Measurements from ENCODE around the gene NBPF14.
"Not testable (repeated sequence)": the region's sequence is repeated elsewhere in the genome, so short reads cannot be mapped to it uniquely, and the experiment has no call there.

DNA sequence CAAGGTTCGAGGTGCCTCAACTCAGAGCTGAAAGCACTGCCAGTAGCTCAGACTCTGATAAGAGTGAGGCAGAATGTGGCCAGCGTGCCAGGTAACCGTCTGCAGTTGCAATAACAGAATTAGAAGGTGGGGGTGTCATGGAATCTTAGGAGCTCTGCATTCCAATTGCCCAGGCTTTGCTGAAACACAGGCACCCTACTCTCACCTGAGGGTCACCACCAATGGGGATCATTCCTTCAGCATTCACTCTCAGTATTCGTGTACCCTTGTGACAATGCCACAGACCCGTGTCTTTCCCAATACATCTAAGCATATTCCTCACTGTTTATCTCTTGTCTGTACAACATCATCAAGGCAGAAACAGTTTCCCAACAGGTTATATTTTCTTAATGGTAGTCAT lies at the start of gene NBPF14:
- TF ChIP-seq, protein P1, sequence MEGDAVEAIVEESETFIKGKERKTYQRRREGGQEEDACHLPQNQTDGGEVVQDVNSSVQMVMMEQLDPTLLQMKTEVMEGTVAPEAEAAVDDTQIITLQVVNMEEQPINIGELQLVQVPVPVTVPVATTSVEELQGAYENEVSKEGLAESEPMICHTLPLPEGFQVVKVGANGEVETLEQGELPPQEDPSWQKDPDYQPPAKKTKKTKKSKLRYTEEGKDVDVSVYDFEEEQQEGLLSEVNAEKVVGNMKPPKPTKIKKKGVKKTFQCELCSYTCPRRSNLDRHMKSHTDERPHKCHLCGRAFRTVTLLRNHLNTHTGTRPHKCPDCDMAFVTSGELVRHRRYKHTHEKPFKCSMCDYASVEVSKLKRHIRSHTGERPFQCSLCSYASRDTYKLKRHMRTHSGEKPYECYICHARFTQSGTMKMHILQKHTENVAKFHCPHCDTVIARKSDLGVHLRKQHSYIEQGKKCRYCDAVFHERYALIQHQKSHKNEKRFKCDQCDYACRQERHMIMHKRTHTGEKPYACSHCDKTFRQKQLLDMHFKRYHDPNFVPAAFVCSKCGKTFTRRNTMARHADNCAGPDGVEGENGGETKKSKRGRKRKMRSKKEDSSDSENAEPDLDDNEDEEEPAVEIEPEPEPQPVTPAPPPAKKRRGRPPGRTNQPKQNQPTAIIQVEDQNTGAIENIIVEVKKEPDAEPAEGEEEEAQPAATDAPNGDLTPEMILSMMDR (IDR thresholded peaks at IDR 0.05), result not testable (repeated sequence)
- TF ChIP-seq POLR2A (IDR thresholded peaks at IDR 0.05; ENCODE audit: low read length), result not testable (repeated sequence)
- TF ChIP-seq, protein P2, sequence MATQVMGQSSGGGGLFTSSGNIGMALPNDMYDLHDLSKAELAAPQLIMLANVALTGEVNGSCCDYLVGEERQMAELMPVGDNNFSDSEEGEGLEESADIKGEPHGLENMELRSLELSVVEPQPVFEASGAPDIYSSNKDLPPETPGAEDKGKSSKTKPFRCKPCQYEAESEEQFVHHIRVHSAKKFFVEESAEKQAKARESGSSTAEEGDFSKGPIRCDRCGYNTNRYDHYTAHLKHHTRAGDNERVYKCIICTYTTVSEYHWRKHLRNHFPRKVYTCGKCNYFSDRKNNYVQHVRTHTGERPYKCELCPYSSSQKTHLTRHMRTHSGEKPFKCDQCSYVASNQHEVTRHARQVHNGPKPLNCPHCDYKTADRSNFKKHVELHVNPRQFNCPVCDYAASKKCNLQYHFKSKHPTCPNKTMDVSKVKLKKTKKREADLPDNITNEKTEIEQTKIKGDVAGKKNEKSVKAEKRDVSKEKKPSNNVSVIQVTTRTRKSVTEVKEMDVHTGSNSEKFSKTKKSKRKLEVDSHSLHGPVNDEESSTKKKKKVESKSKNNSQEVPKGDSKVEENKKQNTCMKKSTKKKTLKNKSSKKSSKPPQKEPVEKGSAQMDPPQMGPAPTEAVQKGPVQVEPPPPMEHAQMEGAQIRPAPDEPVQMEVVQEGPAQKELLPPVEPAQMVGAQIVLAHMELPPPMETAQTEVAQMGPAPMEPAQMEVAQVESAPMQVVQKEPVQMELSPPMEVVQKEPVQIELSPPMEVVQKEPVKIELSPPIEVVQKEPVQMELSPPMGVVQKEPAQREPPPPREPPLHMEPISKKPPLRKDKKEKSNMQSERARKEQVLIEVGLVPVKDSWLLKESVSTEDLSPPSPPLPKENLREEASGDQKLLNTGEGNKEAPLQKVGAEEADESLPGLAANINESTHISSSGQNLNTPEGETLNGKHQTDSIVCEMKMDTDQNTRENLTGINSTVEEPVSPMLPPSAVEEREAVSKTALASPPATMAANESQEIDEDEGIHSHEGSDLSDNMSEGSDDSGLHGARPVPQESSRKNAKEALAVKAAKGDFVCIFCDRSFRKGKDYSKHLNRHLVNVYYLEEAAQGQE (IDR thresholded peaks at IDR 0.05), result not testable (repeated sequence)

All from A549 (cell line).